Ovary (tissue), 9 donors: Measurements from ENCODE around the gene RGS1. TPM values are rescaled to one million over a fixed set of nuclear protein-coding genes. Genes with fewer than 3 reads are reported as not detected.
A peak's percentile ranks its signal among the peaks of the same experiment; 100 is the strongest.

ENCODE experiments used
- DNase-seq, 5 donors: peaks; one replicate each; pipeline ENCODE4 v3.0.0-alpha.2; 2019 to 2020
- H3K27ac ChIP-seq, 2 donors: fragments of 200-600 bp; one replicate each; pipeline versions ENCODE4 v1.5.1 to v1.8.0; 2019 to 2022
- H3K27me3 ChIP-seq: fragments of 200-600 bp; one replicate; pipeline ENCODE4 v1.8.0; 2022
- H3K36me3 ChIP-seq: fragments of 200-600 bp; sonication (generic); one replicate; pipeline ENCODE4 v1.5.1; 2019
- H3K4me1 ChIP-seq: one replicate; pipeline ENCODE4 v1.8.1; 2013; ENCODE audit warnings: mild to moderate bottlenecking, moderate library complexity; ENCODE audit not compliant: insufficient read depth
- H3K4me3 ChIP-seq: fragments of 200-600 bp; sonication (generic); one replicate; pipeline ENCODE4 v1.5.1; 2017
- H3K9me3 ChIP-seq, 2 donors: fragments of 200-600 bp in 1 of 2; sonication (generic) in 1 of 2; one replicate each; pipeline versions ENCODE4 v1.5.1 to v1.8.1; 2013 to 2019; ENCODE audit warnings: mild to moderate bottlenecking in 1 of 2, moderate library complexity in 1 of 2
- EP300 ChIP-seq: sonication (generic); formaldehyde crosslinking; IDR thresholded peaks from one replicate; pipeline ENCODE4 v1.6.1; 2017; ENCODE audit warnings: antibody characterized with exemption
- POLR2A ChIP-seq: fragments of 450-650 bp; IDR thresholded peaks from one replicate; pipeline ENCODE4 v1.6.1; 2017; ENCODE audit warnings: antibody characterized with exemption, mild to moderate bottlenecking, moderate library complexity
- WGBS, 3 donors: extraction: QIAGEN DNeasy Blood & Tissue Kit in 1 of 3; methylation state at CpG; one replicate each; pipeline versions ENCODE4 v1.1.5 to v1.1.7; 2013 to 2017; 5-methylcytosine and 5-hydroxymethylcytosine counted together
- intact Hi-C, 4 donors: fragments of 100-400 bp; cut with DNase I; formaldehyde crosslinking; loops; one replicate each; pipeline versions ENCODE4 v1.11.0 to v1.15.1; 2022 to 2023
- polyA plus RNA-seq, 2 donors: library from polyadenylated mRNA; stranded (reverse); fragments of 200-250 nt in 1 of 2; fragments of 350-450 nt in 1 of 2; fragmentation: Illumina TruSeq in 1 of 2; extraction: RNeasy Lipid Tissue Mini Kit (QIAGEN cat#74804) in 1 of 2; gene quantifications; one replicate each; pipeline ENCODE4 v1.2.3, GENCODE V29; 2013 to 2014
- total RNA-seq, 7 donors: library from RNA; depleted of rRNA in 2 of 7; stranded (reverse); fragments of >200 nt in 2 of 7; fragmentation: NEBNext Ultra II Directional in 3 of 7; extraction: Animal tissue kit (Norgen Biotek cat#: 25700) in 3 of 7; gene quantifications; one replicate each; pipeline versions ENCODE4 v1.1.0 to v1.2.4, GENCODE V29; 2016 to 2023
- TF ChIP-seq, protein P1 (sequence below), 3 donors: fragments of 450-650 bp in 2 of 3; fragments of 200-600 bp in 1 of 3; IDR thresholded peaks; one replicate each; pipeline versions ENCODE4 v1.5.1 to v1.8.0; 2016 to 2022; ENCODE audit warnings: antibody characterized with exemption in 3 of 3, mild to moderate bottlenecking in 1 of 3
- donor health status: DM: no; HTN: no; CAD: no; lungs with moderate emphysema.
- donor health status: DM: no; HTN: no; CAD: no.
- donor health status: Bipolar disorder and iron deficiency.
- donor health status: DM: yes; HTN: yes; CAD: no.
- donor health status: DM: no; HTN: no; CAD: no.
- donor health status: DM: yes; HTN: yes; CAD: no.

RGS1 gene
- total and polyA plus RNA-seq, 9 donors = 7.5 to 129 (median 17.0) TPM

DNA sequence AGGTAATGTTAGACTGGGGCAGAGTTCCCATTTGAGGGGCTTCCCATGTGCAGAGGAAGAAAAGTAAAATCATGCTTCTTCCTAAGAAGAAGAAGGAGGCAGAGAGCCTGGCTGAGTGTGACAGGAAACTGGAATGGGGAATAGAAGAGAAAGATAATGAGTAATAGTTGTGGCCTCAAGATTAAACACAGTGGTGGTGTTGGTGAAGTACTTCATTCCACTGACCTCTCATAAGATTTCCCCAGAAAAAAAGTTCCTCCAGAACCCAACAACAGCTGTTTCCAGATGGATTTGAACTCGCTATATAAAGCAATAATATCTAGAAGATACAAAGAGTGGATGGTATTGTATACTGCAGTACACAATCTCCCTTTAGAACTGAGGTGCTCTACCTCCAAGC lies 13.0 kb downstream of the RGS1 start:
- no peak overlapping the region for H3K27ac ChIP-seq
- no peaks in the 10 kb centered on the region for H3K9me3 ChIP-seq
- intact Hi-C loops = no loop called here
- no peaks in the 10 kb centered on the region for H3K4me1 ChIP-seq
- no peak for DNase-seq
- H3K36me3 ChIP-seq = no peaks in the 10 kb centered on the region
- no peak for TF ChIP-seq POLR2A
- TF ChIP-seq EP300 = no peak
- TF ChIP-seq, protein P1, sequence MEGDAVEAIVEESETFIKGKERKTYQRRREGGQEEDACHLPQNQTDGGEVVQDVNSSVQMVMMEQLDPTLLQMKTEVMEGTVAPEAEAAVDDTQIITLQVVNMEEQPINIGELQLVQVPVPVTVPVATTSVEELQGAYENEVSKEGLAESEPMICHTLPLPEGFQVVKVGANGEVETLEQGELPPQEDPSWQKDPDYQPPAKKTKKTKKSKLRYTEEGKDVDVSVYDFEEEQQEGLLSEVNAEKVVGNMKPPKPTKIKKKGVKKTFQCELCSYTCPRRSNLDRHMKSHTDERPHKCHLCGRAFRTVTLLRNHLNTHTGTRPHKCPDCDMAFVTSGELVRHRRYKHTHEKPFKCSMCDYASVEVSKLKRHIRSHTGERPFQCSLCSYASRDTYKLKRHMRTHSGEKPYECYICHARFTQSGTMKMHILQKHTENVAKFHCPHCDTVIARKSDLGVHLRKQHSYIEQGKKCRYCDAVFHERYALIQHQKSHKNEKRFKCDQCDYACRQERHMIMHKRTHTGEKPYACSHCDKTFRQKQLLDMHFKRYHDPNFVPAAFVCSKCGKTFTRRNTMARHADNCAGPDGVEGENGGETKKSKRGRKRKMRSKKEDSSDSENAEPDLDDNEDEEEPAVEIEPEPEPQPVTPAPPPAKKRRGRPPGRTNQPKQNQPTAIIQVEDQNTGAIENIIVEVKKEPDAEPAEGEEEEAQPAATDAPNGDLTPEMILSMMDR (IDR thresholded peaks at IDR 0.05) = no peak
- H3K27me3 ChIP-seq = no peaks in the 10 kb centered on the region
- no peak overlapping the region for H3K4me3 ChIP-seq
- WGBS, 3 donors = 51 to 67% (median 59%) methylated on average over 1 of the region's 1 CpG

DNA sequence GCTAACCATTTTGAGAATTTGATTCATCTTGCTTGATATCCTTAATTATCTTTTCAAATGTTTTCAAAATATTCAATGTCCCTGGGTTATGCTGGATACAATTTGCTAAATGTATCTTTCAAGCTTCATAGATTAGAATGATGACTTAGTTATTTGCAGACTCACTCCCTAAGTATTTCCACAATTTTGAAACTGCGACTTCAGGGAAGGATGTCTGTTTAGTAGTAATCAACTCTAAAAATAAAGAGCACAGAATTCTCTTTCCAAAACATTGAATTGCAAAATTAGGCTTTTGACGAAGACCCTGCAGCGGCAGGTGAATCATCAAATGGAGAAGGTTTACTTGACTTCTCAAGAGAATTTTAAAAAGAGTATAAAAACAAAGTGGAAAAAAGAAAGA lies 14.2 kb downstream of the RGS1 start:
- Histone ChIP-seq H3K4me3 (no peak overlapping the region), H3K27me3 (no peaks in the 10 kb centered on the region), H3K27ac (no peak overlapping the region), H3K4me1 (no peaks in the 10 kb centered on the region), H3K36me3 (no peaks in the 10 kb centered on the region), H3K9me3 (no peaks in the 10 kb centered on the region)
- DNase-seq = no peak
- TF ChIP-seq EP300 = no peak
- TF ChIP-seq, protein P1 (IDR thresholded peaks at IDR 0.05) = no peak
- no peak for TF ChIP-seq POLR2A
- intact Hi-C loops = no loop called here
- 64 to 72% (median 72%) methylated on average over 3 of the region's 3 CpGs for WGBS, 3 donors

DNA sequence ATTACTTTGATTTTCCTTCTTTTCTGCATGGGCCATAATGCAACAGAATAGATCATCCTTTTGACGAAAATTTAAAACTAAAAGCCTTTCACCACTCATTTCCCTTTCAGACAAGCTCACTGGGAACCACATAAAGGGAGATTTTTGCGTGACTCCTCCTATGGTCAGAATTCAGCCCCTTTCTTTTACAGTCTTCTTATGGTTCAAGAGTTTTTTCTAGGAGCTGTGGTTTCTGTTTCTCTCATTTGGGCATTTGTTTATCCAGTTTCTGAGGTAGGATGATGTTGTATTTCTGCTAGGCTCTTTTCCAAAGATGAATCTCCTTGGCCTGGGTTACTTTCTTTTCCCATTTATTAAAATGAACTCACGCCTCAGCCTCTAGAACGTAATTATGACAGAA lies 16.9 kb downstream of the RGS1 start:
- 42 to 45% (median 43%) methylated on average over 4 of the region's 4 CpGs for WGBS, 3 donors

DNA sequence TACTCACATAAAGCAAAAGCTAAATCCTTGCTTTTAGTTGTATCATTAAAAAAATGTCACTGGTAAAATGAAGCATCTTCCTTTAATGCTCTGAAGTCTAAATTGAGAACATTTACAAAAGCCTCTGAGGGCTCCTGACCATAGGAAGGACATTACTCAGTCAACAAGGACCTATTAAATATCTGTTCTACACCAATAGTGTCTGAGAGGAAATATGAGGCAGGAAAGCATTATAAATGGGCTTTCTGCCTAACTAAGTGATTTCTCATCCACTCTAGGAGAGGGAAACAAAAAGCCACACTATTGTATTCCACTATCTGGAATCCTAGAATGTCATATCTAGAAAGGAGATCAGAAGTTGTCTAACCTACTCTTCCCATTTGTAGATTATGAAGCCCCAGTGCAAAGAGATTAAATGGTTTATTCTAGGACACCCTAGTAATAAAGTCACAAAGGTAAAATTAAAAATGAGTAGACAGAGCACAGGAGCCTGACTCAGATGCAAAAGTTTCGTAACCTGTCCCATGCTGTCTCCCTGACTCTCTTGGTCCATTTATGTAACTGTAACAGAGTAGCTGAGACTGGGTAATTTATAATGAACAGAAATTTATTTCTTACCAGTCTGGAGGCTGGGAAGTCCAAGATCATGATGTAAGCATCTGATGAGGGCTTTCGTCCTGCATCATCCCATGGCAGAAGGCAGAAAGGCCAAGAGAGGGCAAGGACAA lies 17.6 kb downstream of the RGS1 start:
- no peaks in the 10 kb centered on the region for H3K4me1 ChIP-seq
- DNase-seq = no peak
- intact Hi-C loops = no loop called here
- TF ChIP-seq POLR2A = no peak
- TF ChIP-seq, protein P1 (IDR thresholded peaks at IDR 0.05) = no peak
- no peaks in the 10 kb centered on the region for H3K36me3 ChIP-seq
- no peak overlapping the region for H3K4me3 ChIP-seq
- no peaks in the 10 kb centered on the region for H3K27me3 ChIP-seq
- no peaks in the 10 kb centered on the region for H3K9me3 ChIP-seq
- WGBS, 3 donors = 91 to 97% (median 93%) methylated on average over 2 of the region's 2 CpGs
- H3K27ac ChIP-seq = no peak overlapping the region

More for the DNA sequence above, 16.9 kb downstream of the RGS1 start:
- no peak for DNase-seq
- Histone ChIP-seq H3K27me3 (no peaks in the 10 kb centered on the region), H3K4me1 (no peaks in the 10 kb centered on the region), H3K4me3 (peak overlapping the region; percentile 5), H3K9me3 (no peaks in the 10 kb centered on the region), H3K27ac (no peak overlapping the region), H3K36me3 (no peaks in the 10 kb centered on the region)
- intact Hi-C loops = no loop called here
- TF ChIP-seq, protein P1 (IDR thresholded peaks at IDR 0.05) = no peak
- TF ChIP-seq EP300 (no peak), POLR2A (no peak)
